ENCODE results near the gene PARN. TPM values are rescaled to one million over a fixed set of nuclear protein-coding genes. Genes with fewer than 3 reads are reported as not detected.

The PARN gene
- total and polyA plus RNA-seq, 2 donors (not counting 1 experiment from before 2014, with no cell fraction given) = 26.7 to 32.9 TPM

DNA sequence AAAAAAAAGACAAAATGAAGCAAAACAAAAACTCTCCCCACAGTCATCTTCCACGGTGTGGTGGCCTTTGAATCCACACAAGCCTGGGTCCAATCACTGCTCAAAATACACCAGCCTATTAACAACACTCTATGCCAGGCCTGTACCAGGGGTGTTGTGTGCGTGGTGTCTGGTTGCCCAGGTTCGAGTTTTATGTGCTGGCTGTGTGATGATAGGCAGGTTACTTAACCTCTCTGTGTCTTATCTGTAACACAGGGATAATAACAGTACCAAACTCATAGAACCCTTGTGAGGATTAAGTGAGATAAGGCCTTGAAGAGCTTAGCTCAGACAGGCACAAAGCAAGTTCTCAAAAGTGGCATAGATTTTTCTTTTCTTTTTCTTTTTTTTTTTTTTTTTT, 235.2 kb downstream of the PARN start:
- Histone ChIP-seq H4K20me1 (ENCODE audit: control insufficient read depth, extremely low read depth, insufficient read depth, low read length) (no peaks in the 10 kb centered on the region), H3K36me3 (ENCODE audit: control insufficient read depth, insufficient read depth, low read length) (no peaks in the 10 kb centered on the region), H3K79me2 (ENCODE audit: control insufficient read depth, insufficient read depth, low read length) (no peaks in the 10 kb centered on the region), H3K4me2 (ENCODE audit: extremely low read depth, insufficient read depth, low read length) (no peak overlapping the region), H3K4me3 (replicated peaks in 1 of 4; ENCODE audit: control extremely low read depth in 1 of 4, insufficient read depth in 1 of 4, low read depth in 3 of 4, low read length in 4 of 4) (no peak overlapping the region), H3K27me3 (ENCODE audit: control insufficient read depth, insufficient read depth, low read length) (no peaks in the 10 kb centered on the region), H3K4me1 (ENCODE audit: control insufficient read depth, extremely low read depth, insufficient read depth, low read length) (peaks cover 3% of the 10 kb centered on the region), H3K27ac (ENCODE audit: insufficient read depth, low read length) (no peak overlapping the region), H3K9me3 (ENCODE audit: control insufficient read depth, insufficient read depth, low read depth, low read length) (no peaks in the 10 kb centered on the region), H2AFZ (ENCODE audit: low read length) (no peak overlapping the region), H3K9ac (ENCODE audit: insufficient read depth, low read length) (no peak overlapping the region)
- no peak for TF ChIP-seq EZH2 (IDR thresholded peaks at IDR 0.05; ENCODE audit: low read length, missing control alignments)
- TF ChIP-seq, protein P1, sequence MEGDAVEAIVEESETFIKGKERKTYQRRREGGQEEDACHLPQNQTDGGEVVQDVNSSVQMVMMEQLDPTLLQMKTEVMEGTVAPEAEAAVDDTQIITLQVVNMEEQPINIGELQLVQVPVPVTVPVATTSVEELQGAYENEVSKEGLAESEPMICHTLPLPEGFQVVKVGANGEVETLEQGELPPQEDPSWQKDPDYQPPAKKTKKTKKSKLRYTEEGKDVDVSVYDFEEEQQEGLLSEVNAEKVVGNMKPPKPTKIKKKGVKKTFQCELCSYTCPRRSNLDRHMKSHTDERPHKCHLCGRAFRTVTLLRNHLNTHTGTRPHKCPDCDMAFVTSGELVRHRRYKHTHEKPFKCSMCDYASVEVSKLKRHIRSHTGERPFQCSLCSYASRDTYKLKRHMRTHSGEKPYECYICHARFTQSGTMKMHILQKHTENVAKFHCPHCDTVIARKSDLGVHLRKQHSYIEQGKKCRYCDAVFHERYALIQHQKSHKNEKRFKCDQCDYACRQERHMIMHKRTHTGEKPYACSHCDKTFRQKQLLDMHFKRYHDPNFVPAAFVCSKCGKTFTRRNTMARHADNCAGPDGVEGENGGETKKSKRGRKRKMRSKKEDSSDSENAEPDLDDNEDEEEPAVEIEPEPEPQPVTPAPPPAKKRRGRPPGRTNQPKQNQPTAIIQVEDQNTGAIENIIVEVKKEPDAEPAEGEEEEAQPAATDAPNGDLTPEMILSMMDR (conservative IDR thresholded peaks at IDR 0.05 in 1 of 2, IDR thresholded peaks at IDR 0.05 in 1 of 2; ENCODE audit: low read depth in 1 of 2, low read length in 2 of 2) = no peak
- no peak for DNase-seq (ENCODE audit: low read depth in 2 of 2)

DNA sequence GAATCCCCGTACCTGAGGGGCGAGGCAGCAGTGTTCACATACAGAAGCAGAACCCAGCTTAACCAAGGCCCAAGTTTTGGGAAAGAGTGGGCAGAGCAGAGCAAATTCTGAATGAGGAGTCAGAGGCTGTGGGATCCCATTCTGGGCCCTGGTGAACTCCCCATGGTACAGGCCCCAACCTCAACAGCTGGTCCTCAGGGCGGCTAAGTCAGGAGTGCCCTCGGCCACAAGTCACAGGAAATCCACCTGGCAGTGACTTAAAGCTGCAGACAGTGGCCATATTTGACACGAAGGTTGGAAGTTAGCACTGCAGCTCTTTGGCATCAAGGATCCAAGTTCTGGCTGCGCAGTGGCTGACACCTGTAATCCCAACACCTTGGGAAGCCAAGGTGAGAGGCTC, 237.1 kb downstream of the PARN start:
- TF ChIP-seq, protein P1 (conservative IDR thresholded peaks at IDR 0.05 in 1 of 2, IDR thresholded peaks at IDR 0.05 in 1 of 2; ENCODE audit: low read depth in 1 of 2, low read length in 2 of 2) = no peak
- no peak for TF ChIP-seq EZH2 (IDR thresholded peaks at IDR 0.05; ENCODE audit: low read length, missing control alignments)
- Histone ChIP-seq H3K36me3 (ENCODE audit: control insufficient read depth, insufficient read depth, low read length) (no peaks in the 10 kb centered on the region), H3K27me3 (ENCODE audit: control insufficient read depth, insufficient read depth, low read length) (peaks cover 2% of the 10 kb centered on the region), H3K9me3 (ENCODE audit: control insufficient read depth, insufficient read depth, low read depth, low read length) (no peaks in the 10 kb centered on the region), H2AFZ (ENCODE audit: low read length) (no peak overlapping the region), H4K20me1 (ENCODE audit: control insufficient read depth, extremely low read depth, insufficient read depth, low read length) (no peaks in the 10 kb centered on the region), H3K27ac (ENCODE audit: insufficient read depth, low read length) (no peak overlapping the region), H3K4me2 (ENCODE audit: extremely low read depth, insufficient read depth, low read length) (no peak overlapping the region), H3K4me1 (ENCODE audit: control insufficient read depth, extremely low read depth, insufficient read depth, low read length) (no peaks in the 10 kb centered on the region), H3K79me2 (ENCODE audit: control insufficient read depth, insufficient read depth, low read length) (no peaks in the 10 kb centered on the region), H3K9ac (ENCODE audit: insufficient read depth, low read length) (no peak overlapping the region), H3K4me3 (replicated peaks in 1 of 4; ENCODE audit: control extremely low read depth in 1 of 4, insufficient read depth in 1 of 4, low read depth in 3 of 4, low read length in 4 of 4) (no peak overlapping the region)
- no peak for DNase-seq (ENCODE audit: low read depth in 2 of 2)

DNA sequence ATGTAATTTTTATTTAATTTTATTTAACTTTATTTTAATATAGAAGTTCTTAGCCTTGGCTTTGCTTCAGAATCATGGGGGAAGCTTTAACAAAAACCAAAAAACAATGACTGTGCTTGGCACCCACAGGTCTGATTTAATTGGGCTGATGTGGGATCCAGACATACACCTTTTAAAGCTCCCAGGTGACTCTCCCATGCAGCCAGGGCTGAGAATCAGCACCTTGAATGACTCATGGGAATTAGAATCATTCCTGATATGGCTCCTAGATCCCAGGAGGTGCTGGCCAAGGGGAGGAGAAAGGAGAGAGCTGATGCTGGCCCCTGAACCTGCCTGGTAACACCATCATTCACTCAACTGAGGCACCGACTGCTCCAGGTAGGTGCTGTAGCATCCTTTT, 240.7 kb downstream of the PARN start:
- H4K20me1 ChIP-seq (ENCODE audit: control insufficient read depth, extremely low read depth, insufficient read depth, low read length) = no peaks in the 10 kb centered on the region
- H3K9me3 ChIP-seq (ENCODE audit: control insufficient read depth, insufficient read depth, low read depth, low read length) = no peaks in the 10 kb centered on the region
- no peak for TF ChIP-seq EZH2 (IDR thresholded peaks at IDR 0.05; ENCODE audit: low read length, missing control alignments)
- TF ChIP-seq, protein P1 (conservative IDR thresholded peaks at IDR 0.05 in 1 of 2, IDR thresholded peaks at IDR 0.05 in 1 of 2; ENCODE audit: low read depth in 1 of 2, low read length in 2 of 2) = no peak
- DNase-seq (ENCODE audit: low read depth in 2 of 2) = no peak
- no peak overlapping the region for H3K4me2 ChIP-seq (ENCODE audit: extremely low read depth, insufficient read depth, low read length)
- no peak overlapping the region for H3K4me3 ChIP-seq (replicated peaks in 1 of 4; ENCODE audit: control extremely low read depth in 1 of 4, insufficient read depth in 1 of 4, low read depth in 3 of 4, low read length in 4 of 4)
- H3K9ac ChIP-seq (ENCODE audit: insufficient read depth, low read length) = no peak overlapping the region
- no peaks in the 10 kb centered on the region for H3K36me3 ChIP-seq (ENCODE audit: control insufficient read depth, insufficient read depth, low read length)
- H3K27me3 ChIP-seq (ENCODE audit: control insufficient read depth, insufficient read depth, low read length) = peaks cover 2% of the 10 kb centered on the region
- H2AFZ ChIP-seq (ENCODE audit: low read length) = no peak overlapping the region
- H3K27ac ChIP-seq (ENCODE audit: insufficient read depth, low read length) = no peak overlapping the region
- no peaks in the 10 kb centered on the region for H3K79me2 ChIP-seq (ENCODE audit: control insufficient read depth, insufficient read depth, low read length)
- H3K4me1 ChIP-seq (ENCODE audit: control insufficient read depth, extremely low read depth, insufficient read depth, low read length) = no peaks in the 10 kb centered on the region
